Activated CD4-positive, alpha-beta T cell treated with anti-CD3 and anti-CD28 coated beads, Interleukin-2, amount 50 U/mL, for 16 hours (primary cell): ENCODE measurements around the gene NPEPL1.
"Not testable (repeated sequence)": the region's sequence is repeated elsewhere in the genome, so short reads cannot be mapped to it uniquely, and the experiment has no call there.

Experiments
- DNase-seq: peaks from one replicate; pipeline ENCODE4 v3.0.0-alpha.2; 2020

The NPEPL1 gene

GRCh38 chr20:58745391-58745790 is 52.8 kb downstream of the NPEPL1 start:
- no peak for DNase-seq

- DNase-seq = no peak
Measured at GRCh38 chr20:58746620-58747019, 54.0 kb downstream of the NPEPL1 start.

DNA sequence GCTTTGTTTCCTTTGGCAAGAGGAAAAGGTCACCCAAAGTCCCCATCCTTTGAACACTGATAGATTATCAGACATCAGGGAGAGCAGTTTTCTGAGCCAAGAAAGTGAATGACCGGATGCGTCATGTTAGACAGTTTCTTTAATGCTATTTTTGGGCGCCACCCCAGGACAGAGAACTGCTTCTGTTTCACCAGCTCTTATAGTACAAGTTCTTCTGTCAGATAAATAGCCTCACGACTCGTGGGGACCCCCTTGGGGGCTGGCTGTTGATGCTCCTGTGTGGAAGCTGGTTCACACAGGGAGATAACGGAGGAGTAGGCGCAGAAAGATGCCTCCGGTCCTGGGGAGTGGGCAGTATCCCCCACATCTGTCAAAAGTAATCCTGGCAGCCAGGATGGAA is 54.6 kb downstream of the NPEPL1 start:
- no peak for DNase-seq

DNA sequence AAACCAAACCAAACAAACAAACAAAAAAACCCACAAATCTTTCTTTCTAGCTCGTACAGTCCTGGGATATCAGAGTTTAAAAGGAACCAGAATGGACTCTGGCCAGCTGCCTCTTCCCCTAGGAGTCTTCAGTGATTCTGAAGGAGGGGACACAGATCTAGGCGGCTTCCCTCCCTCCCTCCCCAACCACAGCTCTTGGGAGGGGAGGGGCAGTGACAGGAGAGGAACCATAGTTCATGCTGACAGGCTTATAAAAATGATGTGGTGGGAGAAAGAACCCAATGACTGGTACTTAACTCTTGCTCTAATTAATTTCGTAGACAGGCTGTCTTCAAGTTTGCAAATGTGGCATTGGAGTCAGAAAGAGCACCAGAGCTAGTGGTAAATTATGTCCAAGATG is 56.0 kb downstream of the NPEPL1 start:
- DNase-seq = no peak

DNA sequence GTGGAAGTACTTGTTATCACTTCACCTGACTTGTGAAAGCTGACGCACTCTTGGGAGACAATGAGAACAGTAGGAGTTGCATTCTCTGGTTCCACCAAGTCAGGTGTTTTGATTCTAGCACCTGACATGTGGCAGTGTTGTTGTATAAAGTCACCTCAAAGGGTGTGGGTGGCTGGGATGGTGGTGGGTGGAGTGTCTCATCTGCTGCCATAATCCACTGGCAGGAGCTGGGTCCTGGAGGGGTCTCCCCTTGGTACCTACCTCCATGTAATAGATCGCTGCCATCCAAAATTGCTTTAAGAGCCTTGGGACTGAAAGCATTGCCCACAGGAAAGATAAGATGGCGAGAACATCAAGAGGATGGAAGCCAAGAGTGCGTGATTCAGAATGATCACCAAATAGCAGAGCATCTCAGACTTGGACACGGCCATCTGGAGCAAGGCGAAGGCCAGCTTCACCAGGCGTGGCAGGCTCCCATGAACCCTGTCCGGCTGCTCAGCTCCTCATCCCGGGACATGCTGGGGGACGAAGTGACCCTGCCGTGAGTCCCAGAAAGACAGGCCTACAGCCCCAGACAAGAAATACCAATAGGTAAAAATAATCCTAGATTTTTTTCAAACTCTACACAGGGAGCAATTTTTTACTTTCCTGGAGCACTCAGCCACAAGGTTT is 56.6 kb downstream of the NPEPL1 start:
- no peak for DNase-seq

DNA sequence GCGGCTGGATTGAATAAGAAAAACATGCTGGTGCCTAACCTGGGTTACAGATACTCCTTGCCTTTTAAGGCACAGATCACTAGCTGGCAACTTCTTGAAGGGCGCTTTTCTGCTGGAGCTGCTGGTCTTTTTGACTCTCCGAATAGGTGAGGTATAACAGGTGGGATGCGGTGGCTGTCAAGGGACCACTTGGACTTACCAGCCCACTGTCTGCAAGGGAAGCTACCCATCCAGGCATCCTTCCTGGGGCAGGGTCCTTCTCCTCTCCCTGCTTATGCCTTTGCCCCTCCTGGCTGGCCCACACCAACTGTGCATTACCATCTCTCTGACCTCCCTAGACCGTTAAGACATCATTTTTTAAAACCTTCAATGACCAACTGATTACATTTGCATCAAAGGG is 57.4 kb downstream of the NPEPL1 start:
- no peak for DNase-seq

- not testable (repeated sequence) for DNase-seq
Measured at GRCh38 chr20:58750706-58751105, 58.1 kb downstream of the NPEPL1 start.

DNA sequence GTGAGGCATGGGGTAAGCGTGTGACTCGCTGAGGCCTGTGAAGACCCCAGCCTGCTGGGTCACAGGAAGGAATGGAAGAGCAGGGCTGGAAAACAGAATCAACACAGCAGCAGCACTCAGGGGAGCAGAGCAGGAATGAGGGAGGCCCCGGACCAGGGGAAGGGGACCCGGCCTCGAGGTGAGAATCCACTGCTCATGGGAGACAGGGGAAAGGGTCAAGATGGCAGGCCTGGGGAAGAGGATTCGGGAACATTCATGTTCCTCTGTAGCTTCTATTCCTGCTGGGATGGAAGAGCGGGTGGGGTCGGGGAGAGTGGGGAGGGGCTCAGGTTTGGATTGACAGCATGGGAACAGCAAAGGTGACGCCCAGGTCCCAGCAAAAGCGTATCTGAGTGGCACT is 59.4 kb downstream of the NPEPL1 start:
- DNase-seq = no peak

DNA sequence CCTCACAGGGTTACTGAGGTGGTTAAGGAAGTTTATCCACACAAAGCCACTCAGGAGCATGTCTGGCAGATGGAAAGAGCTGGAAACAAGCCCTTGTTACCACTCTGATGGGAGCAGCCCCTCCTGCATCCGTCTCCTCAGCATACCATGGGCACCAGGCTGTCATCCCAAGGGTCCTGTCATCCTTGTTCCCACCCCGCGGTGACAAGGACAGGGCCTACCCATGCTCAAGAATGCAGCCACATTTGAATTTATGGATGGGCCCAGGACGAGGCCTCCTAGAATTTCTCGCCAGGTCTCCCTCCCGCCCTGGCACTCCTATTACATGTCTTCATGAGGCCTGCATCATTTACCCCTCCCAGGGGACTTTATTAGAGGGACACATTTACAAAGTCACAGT is 60.0 kb downstream of the NPEPL1 start:
- no peak for DNase-seq

DNA sequence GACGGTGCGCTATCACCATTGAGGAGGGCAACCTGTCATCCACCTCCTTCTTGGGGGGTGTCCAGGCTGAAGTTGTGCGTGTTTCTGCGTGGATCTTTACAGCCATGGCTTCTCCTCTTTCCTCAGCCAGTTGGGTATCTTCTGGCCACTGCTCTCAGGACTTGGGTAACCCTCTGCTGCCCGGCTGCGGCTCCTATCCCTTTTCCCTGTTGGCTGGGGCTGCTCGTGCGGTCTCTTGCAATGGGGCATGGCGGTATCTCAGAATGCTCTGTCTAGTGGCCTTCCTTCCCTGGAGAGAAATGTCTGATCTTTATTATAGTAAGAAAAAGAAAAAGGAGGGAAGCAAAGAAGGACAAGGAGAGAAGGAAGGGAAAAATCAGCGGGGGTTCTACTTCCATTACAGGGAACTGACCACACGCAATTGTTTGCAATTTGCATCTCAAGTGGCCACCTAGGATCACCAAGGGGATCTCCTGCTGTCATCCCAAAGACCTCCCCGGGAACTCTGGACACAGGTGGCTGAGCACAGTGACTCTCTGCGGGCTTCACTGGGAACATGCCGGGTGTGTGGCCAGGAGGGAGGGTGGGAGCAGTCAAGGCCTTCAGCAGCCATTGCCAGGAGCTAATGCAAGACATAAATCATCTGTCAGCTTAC is 60.8 kb downstream of the NPEPL1 start:
- DNase-seq = no peak

DNA sequence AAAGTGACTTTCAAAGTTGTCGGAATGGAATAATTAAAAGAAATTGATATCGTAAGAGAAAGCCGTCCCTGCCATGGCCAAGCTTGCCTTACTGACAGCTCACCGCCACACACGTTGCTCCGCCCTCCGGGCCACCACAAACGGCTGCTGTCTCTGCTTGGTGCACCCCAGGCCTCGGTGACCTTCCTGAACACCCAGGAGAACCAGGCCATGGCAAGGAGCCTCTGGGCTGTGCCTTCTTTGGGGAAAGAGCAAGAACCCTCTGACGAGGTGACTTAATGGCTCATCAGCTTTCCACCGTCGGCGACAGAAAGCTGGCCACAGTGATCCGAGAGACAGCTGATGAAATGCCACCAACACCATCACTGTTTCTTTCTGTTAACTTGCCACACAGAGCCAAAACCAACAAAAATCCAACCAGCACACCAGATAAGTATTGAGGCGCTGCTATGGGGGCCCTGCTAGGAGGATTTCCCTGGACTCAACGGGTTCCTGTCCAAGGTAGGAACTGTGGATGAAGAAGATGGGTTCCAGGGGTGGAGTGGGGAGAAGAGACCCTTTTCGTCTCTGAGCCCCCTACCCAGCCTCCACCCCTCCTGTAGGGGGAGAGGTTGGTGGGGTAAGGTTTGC is 61.4 kb downstream of the NPEPL1 start:
- DNase-seq = no peak

- no peak for DNase-seq
Measured at GRCh38 chr20:58754584-58754983, 62.0 kb downstream of the NPEPL1 start.

DNA sequence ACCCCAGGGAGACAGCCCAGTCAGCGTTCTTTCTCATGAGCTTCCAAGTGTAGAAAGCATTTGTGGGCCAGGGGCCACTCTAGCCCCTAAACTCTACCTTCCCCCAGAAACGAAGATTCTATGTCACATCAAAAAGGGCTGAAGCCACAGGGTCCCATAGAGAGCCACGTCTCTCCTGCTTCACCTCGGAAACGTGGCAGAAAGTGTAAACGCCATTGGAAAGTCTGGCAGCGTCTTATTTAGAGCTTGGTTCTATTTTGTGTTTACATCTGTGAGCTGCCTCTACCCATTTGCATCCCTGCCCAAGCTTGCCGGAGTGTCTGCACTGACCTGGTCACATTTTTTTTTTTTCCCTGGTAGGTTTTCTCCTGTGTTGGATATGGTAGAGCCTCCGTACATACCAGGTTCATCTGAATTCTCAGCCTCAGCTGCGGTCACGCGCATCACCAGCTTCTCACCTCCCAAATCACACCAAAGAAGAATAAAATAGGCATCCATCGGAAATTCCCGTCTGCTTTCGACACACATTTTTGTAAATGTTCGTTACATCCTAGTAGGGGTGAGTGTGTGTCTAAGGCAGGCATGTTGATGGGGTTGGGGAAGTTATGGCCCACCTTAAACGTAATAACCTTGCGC is 62.6 kb downstream of the NPEPL1 start:
- no peak for DNase-seq

DNA sequence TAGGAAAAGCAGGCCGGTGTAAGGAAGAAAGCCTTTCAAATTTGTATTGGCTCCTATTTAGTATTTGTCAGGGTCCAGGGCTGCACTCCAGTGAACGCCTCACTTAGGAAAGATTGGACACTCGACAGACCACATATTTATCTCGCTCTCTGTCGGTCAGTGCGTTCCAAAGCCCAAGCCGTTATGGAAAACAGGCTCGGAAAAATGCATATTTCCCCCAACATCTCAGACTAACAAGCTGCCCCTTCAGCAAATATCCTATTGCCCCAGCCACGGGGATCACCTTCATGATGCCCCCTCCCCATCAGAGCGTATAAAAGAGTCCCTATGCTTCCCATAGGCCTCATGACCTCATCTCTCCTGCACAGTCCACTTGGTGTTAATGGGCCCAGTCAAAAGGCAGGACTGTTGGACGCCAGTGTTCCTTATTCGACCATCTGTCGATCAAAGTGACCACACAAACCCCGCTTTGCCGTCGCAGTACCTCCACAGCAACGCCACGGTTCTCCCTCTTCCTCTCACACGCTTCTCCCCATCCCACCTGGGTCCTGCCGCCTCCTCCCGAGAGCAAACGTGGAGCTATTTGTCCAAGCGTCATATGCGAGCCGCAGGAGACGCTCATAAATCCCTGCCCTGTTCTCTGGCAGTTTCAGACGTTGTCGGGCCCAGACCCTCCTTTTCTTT is 63.3 kb downstream of the NPEPL1 start:
- DNase-seq = no peak

DNA sequence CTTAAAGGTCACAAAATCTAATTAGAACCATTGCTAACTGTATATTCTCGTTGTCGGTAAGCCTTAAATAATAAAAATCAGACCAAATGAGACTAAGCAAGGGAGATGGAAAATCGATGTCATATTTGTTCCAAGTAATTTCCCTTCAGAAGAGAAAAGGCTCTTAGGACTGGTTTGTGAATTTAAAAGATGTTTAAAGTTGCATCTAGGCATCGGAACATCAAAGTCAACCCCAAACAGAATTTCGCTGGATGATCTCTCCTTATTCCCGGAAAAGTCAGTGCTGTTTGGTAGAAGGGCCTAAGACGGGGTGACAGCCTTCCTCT is 63.8 kb downstream of the NPEPL1 start:
- DNase-seq = no peak

GRCh38 chr20:58757647-58758046 is 65.0 kb downstream of the NPEPL1 start:
- DNase-seq = not testable (repeated sequence)

GRCh38 chr20:58759947-58760346 is 67.3 kb downstream of the NPEPL1 start:
- DNase-seq = no peak

GRCh38 chr20:58760856-58761255 is 68.3 kb downstream of the NPEPL1 start:
- no peak for DNase-seq

GRCh38 chr20:58762120-58762519 is 69.5 kb downstream of the NPEPL1 start:
- DNase-seq = no peak

DNA sequence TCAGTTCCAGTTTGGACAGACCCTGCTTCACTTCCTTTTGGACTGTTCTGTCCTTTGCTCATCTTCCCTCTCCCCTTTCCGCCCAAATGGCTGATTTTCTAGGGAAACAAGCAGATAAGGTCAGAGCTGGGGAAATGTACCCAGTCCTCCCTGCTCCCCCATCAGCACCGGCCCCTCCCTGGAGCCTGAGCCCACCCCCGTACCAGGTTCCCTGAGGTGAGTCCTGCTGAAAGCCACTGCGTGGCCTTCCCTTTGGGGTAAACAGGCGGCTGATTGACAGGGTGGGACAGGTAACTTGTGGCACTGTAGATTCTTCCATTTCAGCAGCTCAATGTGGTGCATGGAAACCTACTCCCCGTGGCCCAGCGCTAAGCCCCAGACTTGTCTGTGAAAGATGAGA is 70.5 kb downstream of the NPEPL1 start:
- no peak for DNase-seq
